ENCODE results near the gene ZFP36.
A peak's percentile ranks its signal among the peaks of the same experiment; 100 is the strongest.

Gene ZFP36

GRCh38 chr19:39403331-39404312 is 3.0 kb upstream of the ZFP36 start:
- DNase-seq (ENCODE audit: low read depth in 1 of 2, low spot score in 1 of 2) = peak; percentile 93 to 97

GRCh38 chr19:39405261-39405957 is 1.2 kb upstream of the ZFP36 start:
- no peak for DNase-seq (ENCODE audit: low read depth in 1 of 2, low spot score in 1 of 2)

GRCh38 chr19:39405958-39406655 is 540 bp upstream of the ZFP36 start:
- peak; percentile 77 to 88 for DNase-seq (ENCODE audit: low read depth in 1 of 2, low spot score in 1 of 2)

GRCh38 chr19:39407410-39407659 is 688 bp downstream of the ZFP36 start:
- no peak for DNase-seq (ENCODE audit: low read depth in 1 of 2, low spot score in 1 of 2)

- peak in 1 of 2 donors; percentile 57 for DNase-seq (ENCODE audit: low read depth in 1 of 2, low spot score in 1 of 2)
Observed at GRCh38 chr19:39407660-39408391, 1.2 kb downstream of the ZFP36 start.

GRCh38 chr19:39408392-39409207 is 2.0 kb downstream of the ZFP36 start:
- DNase-seq (ENCODE audit: low read depth in 1 of 2, low spot score in 1 of 2) = peak in 1 of 2 donors; percentile 27

- peak; percentile 68 to 84 for DNase-seq (ENCODE audit: low read depth in 1 of 2, low spot score in 1 of 2)
Observed at GRCh38 chr19:39409208-39410016, 2.8 kb downstream of the ZFP36 start.

GRCh38 chr19:39410017-39410830 is 3.6 kb downstream of the ZFP36 start:
- DNase-seq (ENCODE audit: low read depth in 1 of 2, low spot score in 1 of 2) = peak; percentile 49 to 68

- no peak for DNase-seq (ENCODE audit: low read depth in 1 of 2, low spot score in 1 of 2)
Observed at GRCh38 chr19:39410831-39411080, 4.1 kb downstream of the ZFP36 start.

GRCh38 chr19:39411081-39411831 is 4.6 kb downstream of the ZFP36 start:
- peak in 1 of 2 donors; percentile 42 for DNase-seq (ENCODE audit: low read depth in 1 of 2, low spot score in 1 of 2)

GRCh38 chr19:39411832-39412099 is 5.1 kb downstream of the ZFP36 start:
- DNase-seq (ENCODE audit: low read depth in 1 of 2, low spot score in 1 of 2) = peak; percentile 82

GRCh38 chr19:39412100-39412866 is 5.6 kb downstream of the ZFP36 start, which contains the start of gene PLEKHG2:
TSS of gene PLEKHG2 (plus strand) at chr19:39412669. CDS start at chr19:39414087, 1,418 bp downstream.
- DNase-seq (ENCODE audit: low read depth in 1 of 2, low spot score in 1 of 2) = peak; percentile 95 to 99

GRCh38 chr19:39412867-39413271 is 6.2 kb downstream of the ZFP36 start:
- no peak for DNase-seq (ENCODE audit: low read depth in 1 of 2, low spot score in 1 of 2)

GRCh38 chr19:39413272-39413910 is 6.7 kb downstream of the ZFP36 start:
- no peak for DNase-seq (ENCODE audit: low read depth in 1 of 2, low spot score in 1 of 2)

GRCh38 chr19:39413911-39414608 is 7.4 kb downstream of the ZFP36 start:
- DNase-seq (ENCODE audit: low read depth in 1 of 2, low spot score in 1 of 2) = no peak

All from stimulated activated CD4-positive, alpha-beta T cell treated with anti-CD3 and anti-CD28 coated beads, Interleukin-15, amount 100 ng/mL, for 1 hour (primary cell).